Esophagus muscularis mucosa (tissue), 4 donors: Measurements from ENCODE around the gene USP1.

Source experiments
- EP300 ChIP-seq: sonication (generic); formaldehyde crosslinking; IDR thresholded peaks from one replicate; pipeline ENCODE4 v1.6.1; 2017; ENCODE audit warnings: antibody characterized with exemption
- POLR2A ChIP-seq: fragments of 450-650 bp; IDR thresholded peaks from one replicate; pipeline ENCODE4 v1.6.1; 2017; ENCODE audit warnings: antibody characterized with exemption, moderate library complexity, mild to moderate bottlenecking, low read depth
- TF ChIP-seq, protein P1 (sequence below), 3 experiments: fragments of 200-600 bp in 2 of 3; fragments of 450-650 bp in 1 of 3; sonication (generic) in 2 of 3; IDR thresholded peaks; one replicate each; pipeline ENCODE4 v1.5.1; 2017 to 2019; ENCODE audit warnings: antibody characterized with exemption in 3 of 3, mild to moderate bottlenecking in 2 of 3, moderate library complexity in 1 of 3

DNA sequence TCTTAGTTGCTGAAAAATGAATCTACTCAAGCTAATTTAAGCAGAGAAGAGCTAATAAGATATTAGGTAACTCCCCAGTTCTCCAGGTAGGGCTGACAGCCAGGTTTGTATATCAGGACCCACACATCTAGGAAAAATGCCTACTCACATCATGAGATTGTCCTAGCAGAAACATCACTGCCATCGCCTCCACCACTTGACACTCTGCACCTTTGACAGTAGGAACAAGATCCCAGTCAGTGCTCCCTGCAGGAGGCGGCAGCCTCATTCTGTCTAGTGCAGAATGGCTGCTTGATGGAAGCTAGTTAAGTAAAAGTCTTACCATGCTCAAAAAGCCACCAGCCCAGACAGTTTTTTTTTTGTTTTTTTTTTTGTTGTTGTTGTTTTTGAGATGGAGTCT lies 31.6 kb upstream of the USP1 start:
- TF ChIP-seq, protein P1, sequence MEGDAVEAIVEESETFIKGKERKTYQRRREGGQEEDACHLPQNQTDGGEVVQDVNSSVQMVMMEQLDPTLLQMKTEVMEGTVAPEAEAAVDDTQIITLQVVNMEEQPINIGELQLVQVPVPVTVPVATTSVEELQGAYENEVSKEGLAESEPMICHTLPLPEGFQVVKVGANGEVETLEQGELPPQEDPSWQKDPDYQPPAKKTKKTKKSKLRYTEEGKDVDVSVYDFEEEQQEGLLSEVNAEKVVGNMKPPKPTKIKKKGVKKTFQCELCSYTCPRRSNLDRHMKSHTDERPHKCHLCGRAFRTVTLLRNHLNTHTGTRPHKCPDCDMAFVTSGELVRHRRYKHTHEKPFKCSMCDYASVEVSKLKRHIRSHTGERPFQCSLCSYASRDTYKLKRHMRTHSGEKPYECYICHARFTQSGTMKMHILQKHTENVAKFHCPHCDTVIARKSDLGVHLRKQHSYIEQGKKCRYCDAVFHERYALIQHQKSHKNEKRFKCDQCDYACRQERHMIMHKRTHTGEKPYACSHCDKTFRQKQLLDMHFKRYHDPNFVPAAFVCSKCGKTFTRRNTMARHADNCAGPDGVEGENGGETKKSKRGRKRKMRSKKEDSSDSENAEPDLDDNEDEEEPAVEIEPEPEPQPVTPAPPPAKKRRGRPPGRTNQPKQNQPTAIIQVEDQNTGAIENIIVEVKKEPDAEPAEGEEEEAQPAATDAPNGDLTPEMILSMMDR (IDR thresholded peaks at IDR 0.05), result no peak
- no peak for TF ChIP-seq EP300
- TF ChIP-seq POLR2A, result no peak
